Vagina (tissue), 2 donors: ENCODE measurements around the gene HMGXB3. TPM values are rescaled to one million over a fixed set of nuclear protein-coding genes. Genes with fewer than 3 reads are reported as not detected.
A peak's percentile ranks its signal among the peaks of the same experiment; 100 is the strongest.

ENCODE experiments used
- DNase-seq, 2 donors: peaks; one replicate each; pipeline ENCODE4 v3.0.0-alpha.2; 2017; ENCODE audit errors: extremely low spot score in 2 of 2
- H3K27ac ChIP-seq: fragments of 200-600 bp; sonication (generic); one replicate; pipeline ENCODE4 v1.5.1; 2019
- H3K27me3 ChIP-seq: fragments of 200-600 bp; sonication (generic); one replicate; pipeline ENCODE4 v1.5.1; 2019
- H3K36me3 ChIP-seq, 2 donors: fragments of 200-600 bp; sonication (generic); one replicate each; pipeline ENCODE4 v1.5.1; 2017 to 2019
- H3K4me1 ChIP-seq: fragments of 200-600 bp; sonication (generic); one replicate; pipeline ENCODE4 v1.5.1; 2019
- H3K4me3 ChIP-seq, 2 donors: fragments of 200-600 bp; sonication (generic); 1 replicate in 1 of 2; 2 replicates in 1 of 2; pipeline ENCODE4 v1.5.1; 2016 to 2019
- H3K9me3 ChIP-seq: fragments of 200-600 bp; sonication (generic); one replicate; pipeline ENCODE4 v1.5.1; 2019
- POLR2A ChIP-seq, 2 donors: fragments of 450-650 bp; IDR thresholded peaks; one replicate each; pipeline ENCODE4 v1.6.1; 2017; ENCODE audit warnings: antibody characterized with exemption in 2 of 2, mild to moderate bottlenecking in 2 of 2, moderate library complexity in 2 of 2
- POLR2AphosphoS5 ChIP-seq, 2 donors: sonication (generic); formaldehyde crosslinking; IDR thresholded peaks; one replicate each; pipeline ENCODE4 v1.9.0; 2017; ENCODE audit warnings: antibody characterized with exemption in 2 of 2, mild to moderate bottlenecking in 2 of 2, low read depth in 1 of 2; ENCODE audit not compliant: insufficient read depth in 1 of 2
- intact Hi-C: fragments of 100-400 bp; cut with DNase I; formaldehyde crosslinking; loops from one replicate; pipeline ENCODE4 v1.15.1; 2023
- total RNA-seq: library from RNA; depleted of rRNA; stranded (reverse); fragments of >200 nt; gene quantifications from one replicate; pipeline ENCODE4 v1.2.3, GENCODE V29; 2016
- TF ChIP-seq, protein P1 (sequence below), 3 experiments: fragments of 450-650 bp in 2 of 3; fragments of 200-600 bp in 1 of 3; sonication (generic) in 1 of 3; IDR thresholded peaks; one replicate each; pipeline ENCODE4 v1.5.1; 2017 to 2019; ENCODE audit warnings: antibody characterized with exemption in 3 of 3, mild to moderate bottlenecking in 2 of 3, moderate library complexity in 2 of 3

The HMGXB3 gene
- total RNA-seq, 1 donor from 2014 or later = 38.3 TPM

DNA sequence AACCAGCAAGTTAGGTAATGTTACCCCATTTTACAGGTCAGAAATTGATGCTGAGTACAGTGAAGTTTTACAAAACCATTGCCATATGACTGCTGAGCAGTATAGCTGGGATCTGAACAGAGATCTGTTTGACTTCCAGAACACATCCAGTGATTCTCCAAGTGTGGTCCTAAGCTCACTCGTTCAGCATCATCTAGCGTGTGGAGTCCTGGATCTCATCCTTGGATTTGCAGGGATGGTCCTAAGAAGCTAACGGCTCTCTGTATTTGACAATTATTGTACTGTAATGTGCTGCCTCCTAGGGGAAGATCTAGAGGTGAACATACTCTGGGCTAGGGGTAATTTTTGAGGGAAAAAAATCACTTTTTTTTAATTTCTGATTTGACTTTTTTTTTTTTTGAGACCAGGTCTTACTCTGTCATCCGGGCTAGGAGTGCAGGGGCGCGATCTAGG, 38.6 kb upstream of the HMGXB3 start:
- Histone ChIP-seq H3K27ac (no peak overlapping the region), H3K4me3 (no peak overlapping the region), H3K27me3 (no peaks in the 10 kb centered on the region), H3K36me3 (no peaks in the 10 kb centered on the region), H3K4me1 (peaks cover 26% of the 10 kb centered on the region), H3K9me3 (no peaks in the 10 kb centered on the region)
- TF ChIP-seq, protein P1, sequence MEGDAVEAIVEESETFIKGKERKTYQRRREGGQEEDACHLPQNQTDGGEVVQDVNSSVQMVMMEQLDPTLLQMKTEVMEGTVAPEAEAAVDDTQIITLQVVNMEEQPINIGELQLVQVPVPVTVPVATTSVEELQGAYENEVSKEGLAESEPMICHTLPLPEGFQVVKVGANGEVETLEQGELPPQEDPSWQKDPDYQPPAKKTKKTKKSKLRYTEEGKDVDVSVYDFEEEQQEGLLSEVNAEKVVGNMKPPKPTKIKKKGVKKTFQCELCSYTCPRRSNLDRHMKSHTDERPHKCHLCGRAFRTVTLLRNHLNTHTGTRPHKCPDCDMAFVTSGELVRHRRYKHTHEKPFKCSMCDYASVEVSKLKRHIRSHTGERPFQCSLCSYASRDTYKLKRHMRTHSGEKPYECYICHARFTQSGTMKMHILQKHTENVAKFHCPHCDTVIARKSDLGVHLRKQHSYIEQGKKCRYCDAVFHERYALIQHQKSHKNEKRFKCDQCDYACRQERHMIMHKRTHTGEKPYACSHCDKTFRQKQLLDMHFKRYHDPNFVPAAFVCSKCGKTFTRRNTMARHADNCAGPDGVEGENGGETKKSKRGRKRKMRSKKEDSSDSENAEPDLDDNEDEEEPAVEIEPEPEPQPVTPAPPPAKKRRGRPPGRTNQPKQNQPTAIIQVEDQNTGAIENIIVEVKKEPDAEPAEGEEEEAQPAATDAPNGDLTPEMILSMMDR (IDR thresholded peaks at IDR 0.05) = peak in 2 of 3 experiments; percentile 22 to 26
- no peak for TF ChIP-seq POLR2A (IDR thresholded peaks at IDR 0.05)
- no peak for TF ChIP-seq POLR2AphosphoS5 (IDR thresholded peaks at IDR 0.05; ENCODE audit: insufficient read depth in 1 of 2, low read depth in 1 of 2)
- intact Hi-C loops = no loop called here
- no peak for DNase-seq

DNA sequence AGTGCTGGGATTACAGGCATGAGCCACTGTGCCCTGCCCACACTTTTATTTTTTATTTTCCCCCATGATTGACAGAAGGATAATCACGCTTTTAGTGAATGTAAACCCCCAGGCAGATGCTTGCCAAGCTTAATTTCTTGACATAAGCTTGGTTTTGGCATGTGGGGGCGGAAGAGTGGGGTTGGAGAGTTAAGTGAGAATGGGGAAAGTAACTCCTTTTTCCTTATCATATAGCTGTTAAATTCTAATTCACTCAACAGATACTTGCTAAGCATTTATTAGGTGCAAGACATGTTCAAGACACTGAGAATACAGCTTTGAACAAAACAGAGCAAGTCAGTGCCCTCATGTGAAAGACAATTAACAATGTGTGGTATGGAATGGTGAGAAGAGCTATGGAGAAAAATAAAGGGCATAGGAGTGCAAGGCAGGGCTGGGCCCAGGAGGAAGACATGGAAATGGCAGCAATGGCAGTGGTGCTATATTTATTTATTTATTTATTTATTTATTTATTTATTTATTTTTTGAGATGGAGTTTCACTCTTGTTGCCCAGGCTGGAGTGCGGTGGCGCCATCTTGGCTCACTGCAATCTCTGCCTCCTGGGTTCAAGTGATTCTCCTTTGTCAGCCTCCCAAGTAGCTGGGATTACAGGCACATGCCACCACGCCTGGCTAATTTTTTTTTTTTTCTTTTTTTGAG, 37.8 kb upstream of the HMGXB3 start:
- no peaks in the 10 kb centered on the region for H3K9me3 ChIP-seq
- peaks cover 26% of the 10 kb centered on the region for H3K4me1 ChIP-seq
- H3K27ac ChIP-seq = no peak overlapping the region
- no peaks in the 10 kb centered on the region for H3K36me3 ChIP-seq
- intact Hi-C loops = no loop called here
- H3K27me3 ChIP-seq = no peaks in the 10 kb centered on the region
- H3K4me3 ChIP-seq = no peak overlapping the region
- TF ChIP-seq POLR2AphosphoS5 (IDR thresholded peaks at IDR 0.05; ENCODE audit: insufficient read depth in 1 of 2, low read depth in 1 of 2) = no peak
- TF ChIP-seq POLR2A (IDR thresholded peaks at IDR 0.05) = no peak
- TF ChIP-seq, protein P1 (IDR thresholded peaks at IDR 0.05) = no peak
- DNase-seq = no peak

DNA sequence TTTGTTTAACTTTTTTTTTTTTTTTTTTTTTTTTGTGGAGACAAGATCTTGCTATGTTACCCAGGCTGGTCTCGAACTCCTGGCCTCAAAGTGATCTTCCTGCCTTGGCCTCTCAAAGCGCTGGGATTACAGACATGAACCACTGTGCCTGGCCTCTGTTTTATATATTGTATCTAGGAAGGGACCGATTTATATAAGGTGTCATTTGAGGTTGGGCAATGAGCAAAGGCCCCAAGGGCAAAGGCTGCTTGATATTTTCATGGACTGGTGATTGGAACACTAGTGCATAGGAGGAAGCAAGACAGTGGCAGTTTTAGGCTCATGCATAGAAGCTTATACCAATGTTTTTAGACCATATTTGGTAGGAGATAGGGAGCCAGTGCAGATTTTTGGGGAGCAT, 36.8 kb upstream of the HMGXB3 start:
- Histone ChIP-seq H3K4me3 (no peak overlapping the region), H3K4me1 (peaks cover 26% of the 10 kb centered on the region), H3K27me3 (no peaks in the 10 kb centered on the region), H3K36me3 (no peaks in the 10 kb centered on the region), H3K9me3 (no peaks in the 10 kb centered on the region), H3K27ac (no peak overlapping the region)
- DNase-seq = no peak
- intact Hi-C loops = no loop called here
- TF ChIP-seq POLR2A (IDR thresholded peaks at IDR 0.05) (no peak), POLR2AphosphoS5 (IDR thresholded peaks at IDR 0.05; ENCODE audit: insufficient read depth in 1 of 2, low read depth in 1 of 2) (no peak)
- TF ChIP-seq, protein P1 (IDR thresholded peaks at IDR 0.05) = no peak

DNA sequence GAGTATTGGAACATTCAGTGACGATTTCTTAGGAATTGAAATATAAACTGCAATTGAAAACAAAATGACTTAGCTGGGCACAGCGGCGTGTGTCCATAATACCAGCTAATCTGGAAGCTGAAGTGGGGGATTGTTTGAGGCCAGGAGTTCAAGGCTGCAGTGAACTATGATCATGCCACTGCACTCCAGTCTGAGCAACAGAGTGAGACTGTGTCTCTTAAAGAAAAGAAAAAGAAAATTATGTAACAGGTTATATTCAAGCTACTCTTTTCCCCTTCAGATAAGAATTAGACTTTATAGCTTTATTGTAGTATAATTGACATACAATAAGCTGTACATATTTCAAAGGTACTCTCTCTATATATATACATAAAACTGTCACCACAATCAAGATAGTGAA, 33.6 kb upstream of the HMGXB3 start:
- Histone ChIP-seq H3K27ac (no peak overlapping the region), H3K9me3 (no peaks in the 10 kb centered on the region), H3K4me3 (no peak overlapping the region), H3K27me3 (no peaks in the 10 kb centered on the region), H3K36me3 (no peaks in the 10 kb centered on the region), H3K4me1 (peaks cover 3% of the 10 kb centered on the region)
- intact Hi-C loops = no loop called here
- no peak for DNase-seq
- TF ChIP-seq, protein P1 (IDR thresholded peaks at IDR 0.05) = no peak
- TF ChIP-seq POLR2A (IDR thresholded peaks at IDR 0.05) (no peak), POLR2AphosphoS5 (IDR thresholded peaks at IDR 0.05; ENCODE audit: insufficient read depth in 1 of 2, low read depth in 1 of 2) (no peak)

DNA sequence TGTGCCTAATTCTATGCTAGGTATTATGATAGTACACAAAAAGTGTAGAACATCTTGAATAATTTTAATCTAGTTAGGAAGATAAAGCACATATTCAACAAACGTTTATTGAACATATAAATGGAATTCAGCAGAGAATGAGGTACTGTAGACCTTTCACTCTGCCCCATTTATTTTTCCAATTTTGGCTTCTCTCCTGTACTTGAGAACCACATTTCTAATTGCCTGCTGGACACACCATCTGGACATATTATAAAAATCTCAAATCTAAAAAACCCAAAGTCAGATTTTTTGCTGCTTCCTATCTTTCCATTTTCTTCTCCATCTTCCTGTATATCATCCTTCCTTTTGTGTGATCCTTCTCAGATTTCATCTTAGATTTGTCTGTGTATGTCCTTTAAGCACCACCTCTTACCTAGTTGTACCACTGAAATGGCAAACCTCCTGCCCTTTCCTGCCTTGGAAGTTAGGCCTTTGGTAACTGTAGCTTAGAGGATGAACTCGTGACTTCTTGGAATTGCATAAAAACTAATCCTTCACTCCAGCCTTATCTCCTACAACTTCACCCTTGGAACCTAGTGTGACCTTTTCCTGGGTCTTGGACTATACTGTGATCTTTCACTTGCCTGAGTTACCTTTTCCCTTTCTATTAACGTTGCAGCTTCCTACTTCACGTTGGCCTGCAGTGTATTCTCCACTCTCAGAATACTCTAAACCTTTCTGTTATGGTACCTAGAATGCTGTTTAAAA, 31.2 kb upstream of the HMGXB3 start:
- no peak for TF ChIP-seq POLR2A (IDR thresholded peaks at IDR 0.05)
- TF ChIP-seq POLR2AphosphoS5 (IDR thresholded peaks at IDR 0.05; ENCODE audit: insufficient read depth in 1 of 2, low read depth in 1 of 2) = no peak
- TF ChIP-seq, protein P1 (IDR thresholded peaks at IDR 0.05) = no peak
- Histone ChIP-seq H3K36me3 (no peaks in the 10 kb centered on the region), H3K9me3 (no peaks in the 10 kb centered on the region), H3K4me3 (no peak overlapping the region), H3K27ac (no peak overlapping the region), H3K27me3 (no peaks in the 10 kb centered on the region), H3K4me1 (no peaks in the 10 kb centered on the region)
- DNase-seq = no peak
- intact Hi-C loops = no loop called here
